ENCODE data around the gene SLIT2.

SLIT2 gene, protein sequence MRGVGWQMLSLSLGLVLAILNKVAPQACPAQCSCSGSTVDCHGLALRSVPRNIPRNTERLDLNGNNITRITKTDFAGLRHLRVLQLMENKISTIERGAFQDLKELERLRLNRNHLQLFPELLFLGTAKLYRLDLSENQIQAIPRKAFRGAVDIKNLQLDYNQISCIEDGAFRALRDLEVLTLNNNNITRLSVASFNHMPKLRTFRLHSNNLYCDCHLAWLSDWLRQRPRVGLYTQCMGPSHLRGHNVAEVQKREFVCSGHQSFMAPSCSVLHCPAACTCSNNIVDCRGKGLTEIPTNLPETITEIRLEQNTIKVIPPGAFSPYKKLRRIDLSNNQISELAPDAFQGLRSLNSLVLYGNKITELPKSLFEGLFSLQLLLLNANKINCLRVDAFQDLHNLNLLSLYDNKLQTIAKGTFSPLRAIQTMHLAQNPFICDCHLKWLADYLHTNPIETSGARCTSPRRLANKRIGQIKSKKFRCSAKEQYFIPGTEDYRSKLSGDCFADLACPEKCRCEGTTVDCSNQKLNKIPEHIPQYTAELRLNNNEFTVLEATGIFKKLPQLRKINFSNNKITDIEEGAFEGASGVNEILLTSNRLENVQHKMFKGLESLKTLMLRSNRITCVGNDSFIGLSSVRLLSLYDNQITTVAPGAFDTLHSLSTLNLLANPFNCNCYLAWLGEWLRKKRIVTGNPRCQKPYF (N-terminal part only)

GRCh38 chr4:20251796-20252655 lies at the start of gene SLIT2:
Gene SLIT2, plus strand, starts transcription at chr4:20251905. Its CDS starts 1,911 bp downstream, at chr4:20253816.
- no peak for DNase-seq

DNA sequence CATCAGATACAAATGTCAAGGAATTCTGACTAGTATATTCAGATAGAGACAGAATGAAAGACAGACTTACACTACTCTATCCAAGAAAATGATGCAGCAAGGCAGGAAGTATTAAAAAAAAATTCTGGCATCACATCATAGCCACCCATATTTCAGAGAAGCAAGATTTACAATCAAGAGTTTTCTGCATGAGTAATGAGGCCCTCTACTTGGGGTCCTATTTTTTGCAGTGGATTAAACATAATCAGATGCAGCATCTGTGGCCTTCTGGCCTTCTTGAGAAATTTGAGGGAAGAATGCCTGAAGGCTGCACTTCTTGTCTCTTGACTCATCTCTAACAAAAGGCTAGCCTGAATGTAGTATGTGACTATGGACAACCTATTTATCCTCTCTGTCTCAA lies 48.2 kb upstream of the SLIT2 start:
- no peak for DNase-seq

DNA sequence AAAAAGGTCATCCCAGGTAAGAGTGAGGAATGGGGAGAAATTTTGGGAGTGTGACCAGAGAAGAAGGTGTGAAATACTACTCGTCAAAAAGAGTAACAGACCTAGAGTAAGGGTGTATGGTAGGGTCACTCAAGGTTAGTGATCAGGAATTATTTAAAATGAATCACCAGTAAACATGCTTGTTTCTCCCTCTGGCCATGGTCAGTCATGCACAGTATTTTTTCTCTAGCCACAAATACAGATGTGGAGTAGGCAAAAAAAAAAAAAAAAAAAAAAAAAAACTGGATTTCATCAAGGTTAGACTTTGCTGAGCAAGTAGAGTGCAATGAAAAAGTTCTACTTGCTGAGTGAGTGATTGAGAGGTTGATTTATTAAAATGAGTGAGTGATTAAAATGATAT lies 34.2 kb upstream of the SLIT2 start:
- DNase-seq = no peak

DNA sequence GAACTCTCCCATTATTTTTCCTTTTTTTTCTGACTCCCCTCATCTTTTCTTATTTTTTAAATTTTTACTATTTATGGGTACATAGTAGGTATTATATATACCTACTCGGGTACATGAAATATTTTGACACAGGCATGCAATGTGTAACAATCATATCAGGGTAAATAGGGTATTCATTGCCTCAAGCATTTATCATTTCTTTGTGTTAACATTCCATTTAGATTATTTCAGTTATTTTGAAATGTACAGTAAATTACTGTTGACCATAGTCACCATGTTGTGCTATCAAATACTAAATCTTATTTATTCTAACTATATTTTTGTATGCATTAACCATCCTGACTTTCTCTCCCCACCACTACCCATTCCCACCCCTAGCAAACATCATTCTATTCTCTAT lies 33.8 kb upstream of the SLIT2 start:
- DNase-seq = no peak

- no peak for DNase-seq
Observed at GRCh38 chr4:20219521-20219920, 32.2 kb upstream of the SLIT2 start.

DNA sequence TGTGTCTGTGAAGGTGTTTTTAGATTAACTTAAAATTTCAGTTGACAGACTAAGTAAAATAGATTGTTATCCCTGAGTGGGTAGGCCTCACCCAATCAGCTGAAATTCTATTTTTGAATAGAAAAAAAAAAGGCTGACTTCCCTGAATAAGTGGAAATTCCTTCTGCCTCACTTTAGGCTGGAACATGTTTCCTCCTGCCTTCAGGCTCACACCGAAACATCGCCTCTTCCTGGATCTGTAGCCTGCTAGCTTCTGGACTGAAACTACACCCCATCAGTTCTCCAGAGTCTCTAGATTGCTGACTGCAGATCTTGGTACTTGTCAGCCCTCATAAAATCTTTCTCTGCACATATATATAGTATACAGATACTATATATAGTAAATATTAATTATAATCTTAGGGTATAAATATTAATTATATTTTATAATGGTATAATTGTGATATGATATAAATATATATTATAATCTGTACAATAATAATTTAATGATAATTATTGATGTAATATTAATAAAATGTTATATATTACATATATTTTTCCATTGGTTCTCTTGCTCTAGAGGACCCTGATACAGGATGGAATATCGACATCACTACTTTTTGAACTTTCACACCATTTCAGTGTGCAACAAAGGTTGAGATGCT lies 13.7 kb upstream of the SLIT2 start:
- DNase-seq = no peak

DNA sequence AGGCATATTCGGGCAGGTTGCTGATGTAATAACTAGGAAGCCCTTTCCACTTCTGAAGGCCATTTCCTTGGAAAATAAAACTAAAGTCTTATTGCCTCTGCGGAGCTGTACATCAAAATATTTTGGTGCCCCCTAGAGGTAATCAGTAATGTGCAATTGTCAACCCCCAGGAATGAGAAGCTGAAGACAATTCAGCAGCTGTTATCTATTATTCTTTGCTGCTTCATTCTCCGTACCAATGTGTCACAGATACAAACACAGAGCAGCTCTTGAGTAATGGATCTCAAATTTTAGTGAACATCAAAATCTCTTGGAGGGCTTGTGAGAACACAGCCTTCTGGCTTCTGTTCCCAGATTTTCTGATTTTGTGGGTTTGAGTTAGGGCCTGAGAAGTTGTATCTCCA lies 3.5 kb upstream of the SLIT2 start:
- DNase-seq = no peak

DNA sequence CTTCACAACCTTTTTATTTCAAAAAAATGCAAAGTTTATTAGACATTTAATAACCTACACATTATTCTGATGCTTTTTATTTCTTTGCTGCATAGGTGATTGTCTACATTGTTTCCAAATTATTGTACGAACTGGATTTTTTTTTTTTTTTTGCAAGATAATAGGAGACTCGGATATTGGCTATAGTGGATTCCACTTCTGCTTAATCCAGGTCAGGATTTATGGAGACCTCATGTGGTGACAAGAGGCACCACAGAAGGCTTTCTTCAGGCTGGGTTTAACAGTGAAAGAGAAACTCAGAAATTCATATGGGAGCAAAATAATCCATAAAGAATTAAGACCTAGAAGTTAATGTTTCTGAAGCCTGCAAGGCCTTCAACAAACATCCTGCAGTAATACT lies 2.4 kb upstream of the SLIT2 start:
- no peak for DNase-seq

GRCh38 chr4:20251031-20251795 lies 492 bp upstream of the SLIT2 start:
- no peak for DNase-seq

DNA sequence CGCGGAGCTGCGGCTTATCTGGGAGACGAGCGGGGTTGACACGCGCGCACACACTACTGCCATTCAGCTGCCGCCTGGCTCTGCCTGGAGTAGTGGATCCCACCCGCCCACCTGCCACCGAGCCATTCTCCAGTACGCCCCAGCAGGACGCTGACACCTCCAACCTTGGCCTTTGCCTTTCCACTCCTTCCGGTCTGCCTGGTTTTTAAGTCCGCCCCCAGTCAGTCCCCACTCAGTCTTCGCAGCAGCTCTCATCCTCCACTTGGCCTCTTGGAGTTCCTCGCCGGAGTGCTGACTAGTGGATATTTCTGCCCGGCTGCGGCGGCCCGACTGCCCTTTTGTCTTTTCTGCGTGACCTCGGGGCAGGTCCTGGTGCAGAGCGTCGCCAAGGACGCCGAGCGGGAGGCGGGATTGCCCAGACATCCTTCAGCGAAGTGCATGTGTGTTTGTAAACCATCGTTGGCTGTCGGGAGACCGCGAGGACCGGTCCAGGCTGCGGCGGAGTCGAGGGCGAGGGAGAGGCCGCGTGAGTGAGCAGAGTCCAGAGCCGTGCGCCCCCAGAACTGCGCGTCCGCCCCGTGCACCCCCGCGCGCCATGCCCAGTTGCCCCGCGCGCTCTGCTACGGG lies 1.1 kb downstream of the SLIT2 start:
- no peak for DNase-seq

- DNase-seq = no peak
Observed at GRCh38 chr4:20253283-20253734, 1.6 kb downstream of the SLIT2 start.

GRCh38 chr4:20253735-20254409 lies 2.2 kb downstream of the SLIT2 start:
- DNase-seq = no peak

GRCh38 chr4:20254511-20255250 lies 3.0 kb downstream of the SLIT2 start:
- DNase-seq = no peak

DNA sequence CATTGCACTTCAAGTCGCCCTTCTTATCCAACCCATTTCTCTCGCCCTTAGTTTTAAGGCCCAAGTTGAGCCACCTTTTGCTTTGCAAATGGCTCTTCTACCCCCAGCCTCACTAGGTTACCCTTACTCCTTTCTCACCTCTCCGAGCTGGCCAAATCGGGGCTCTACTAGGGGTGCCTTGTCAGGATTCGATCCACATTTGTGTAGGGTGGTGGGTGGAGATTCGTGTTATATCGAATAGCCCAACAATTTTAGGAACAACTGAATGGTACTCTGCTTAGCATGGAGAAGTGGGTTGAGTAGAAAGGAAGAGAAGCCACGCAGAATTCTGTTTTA lies 3.5 kb downstream of the SLIT2 start:
- no peak for DNase-seq

GRCh38 chr4:20255823-20256222 lies 4.1 kb downstream of the SLIT2 start:
- no peak for DNase-seq

DNA sequence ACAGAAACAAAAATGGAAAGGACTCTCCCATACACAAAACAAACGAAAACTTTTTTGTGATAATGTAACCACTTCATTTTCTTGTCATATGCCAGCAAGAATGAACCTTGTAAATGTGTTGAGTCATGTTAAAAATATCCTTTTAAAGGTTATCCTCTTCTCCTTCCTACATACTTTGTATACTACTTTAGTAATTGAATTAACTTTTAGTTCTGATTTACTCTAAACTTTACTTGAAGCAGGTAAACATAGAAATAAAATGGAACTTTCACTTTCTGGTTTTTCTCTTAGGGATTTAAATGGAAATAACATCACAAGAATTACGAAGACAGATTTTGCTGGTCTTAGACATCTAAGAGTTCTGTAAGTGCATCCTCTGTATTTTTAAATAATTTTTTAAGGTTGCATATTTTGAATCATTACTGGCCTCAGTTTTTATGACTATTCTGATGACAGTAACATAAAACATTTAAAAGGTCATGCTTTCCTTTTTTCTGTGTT lies 4.7 kb downstream of the SLIT2 start:
- no peak for DNase-seq

DNA sequence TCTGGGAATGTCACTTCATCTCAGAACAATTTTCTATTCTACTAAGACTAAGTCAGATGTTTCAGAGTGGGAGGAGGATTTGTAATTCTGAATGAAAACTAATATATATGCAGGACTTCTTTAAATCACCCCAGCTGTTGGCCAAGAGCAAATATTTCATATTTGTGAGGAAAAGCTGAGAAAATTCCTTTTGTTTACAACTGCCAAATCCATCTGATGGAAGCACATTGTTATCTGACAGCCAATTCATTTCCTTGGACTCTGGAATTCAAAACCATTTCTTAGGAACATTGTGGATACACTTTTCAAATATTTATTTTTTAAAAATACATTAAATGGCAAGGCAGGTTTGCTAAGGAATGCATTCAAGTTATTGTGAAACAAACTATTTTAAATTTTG lies 8.0 kb downstream of the SLIT2 start:
- no peak for DNase-seq

DNA sequence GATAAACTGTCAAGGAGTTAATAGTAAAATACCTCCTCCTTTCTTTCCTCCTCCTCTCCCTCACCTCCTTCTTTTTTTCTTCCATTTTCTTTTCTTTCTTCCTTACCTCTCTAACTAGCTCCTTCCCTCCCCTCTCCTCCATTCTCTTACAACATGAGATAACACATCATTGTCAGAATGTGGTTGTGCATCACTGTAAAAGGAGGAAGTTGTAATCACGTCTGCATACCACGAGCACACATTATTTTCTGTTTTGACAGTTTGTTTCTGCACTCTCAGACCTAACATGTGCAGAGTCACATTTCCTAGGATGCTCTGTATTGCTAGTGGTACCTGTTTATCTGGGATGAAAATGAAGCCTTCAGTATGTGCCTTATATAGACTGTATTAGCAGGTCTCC lies 9.1 kb downstream of the SLIT2 start:
- no peak for DNase-seq

DNA sequence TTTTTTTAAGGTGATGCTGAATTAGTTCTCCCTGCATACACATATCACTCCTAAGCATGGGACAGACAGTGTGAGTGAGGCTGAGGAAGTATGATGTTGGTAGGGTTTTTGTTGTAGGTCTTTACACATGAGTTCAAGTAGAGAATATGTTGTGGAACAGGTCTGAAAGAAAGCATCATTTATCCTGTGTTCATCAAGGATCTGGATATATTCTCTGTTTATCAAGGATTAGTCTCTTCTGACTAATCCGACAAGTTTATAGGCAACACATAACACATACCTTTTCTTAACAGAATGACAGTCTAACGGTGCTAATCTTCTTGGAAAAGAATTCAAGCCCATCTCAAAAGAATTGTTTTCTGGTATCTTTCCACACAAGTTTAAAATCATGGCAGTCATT lies 10.5 kb downstream of the SLIT2 start:
- no peak for DNase-seq

- no peak for DNase-seq
Observed at GRCh38 chr4:20264688-20265087, 13.0 kb downstream of the SLIT2 start.
